HCT116 (cell line): Measurements from ENCODE around the gene CNTN4. TPM values are rescaled to one million over a fixed set of nuclear protein-coding genes. Genes with fewer than 3 reads are reported as not detected.

ENCODE experiments used
- ATAC-seq: fragments of 200-7000 bp; cut with Tn5 transposase; 2 replicates; pipeline ENCODE4 v1.9.1; 2020; ENCODE audit warnings: mild to moderate bottlenecking, moderate library complexity
- BruUV-seq: library from RNA; stranded (reverse); fragments of 400-500 nt; replicated peaks from 2 replicates; lab custom pipeline; 2021; lab: Mats Ljungman, UMichigan
- CTCF ChIA-PET: fragments of 300-600 bp; sonication (Branson Sonifier 250); formaldehyde crosslinking; loops from one replicate; lab custom pipeline; 2021; ENCODE audit warnings: antibody characterized with exemption; lab: Charles Lee
- POLR2A ChIA-PET: fragments of 300-600, 350-600 bp; sonication (Branson Sonifier 250); formaldehyde crosslinking; loops from one replicate; lab custom pipeline; 2021; ENCODE audit warnings: antibody characterized with exemption; lab: Charles Lee
- RAD21 ChIA-PET, 2 experiments: fragments of 300-600 bp; sonication (Branson Sonifier 250); formaldehyde crosslinking; loops; one replicate each; lab custom pipeline; 2023; ENCODE audit warnings: low total read pairs in 2 of 2; ENCODE audit not compliant: uncharacterized antibody in 2 of 2, unreplicated experiment in 2 of 2, low non-redundant PET in 1 of 2; lab: Charles Lee
- DNase-seq: peaks from one replicate; pipeline ENCODE4 v3.0.0-alpha.2; 2010; ENCODE audit warnings: low read depth, low spot score
- H2AFZ ChIP-seq: fragments of 200-600 bp; shearing (Covaris generic), sonication (generic); 2 replicates; pipeline ENCODE4 v1.6.1; 2017; ENCODE audit warnings: low read depth, mixed run types, mixed read lengths, antibody characterized with exemption, low read length; ENCODE audit not compliant: poor library complexity, severe bottlenecking
- H3K27ac ChIP-seq: 2 replicates; pipeline ENCODE4 v1.5.1; 2012; ENCODE audit warnings: low read depth, low read length
- H3K27me3 ChIP-seq: fragments of 200-600 bp; sonication (generic); 2 replicates; pipeline ENCODE4 v1.6.1; 2016; ENCODE audit warnings: mixed run types, low read length, mixed read lengths; ENCODE audit not compliant: insufficient read depth
- H3K36me3 ChIP-seq, 2 experiments: fragments of 200-500 bp in 1 of 2; fragments of 200-600 bp in 1 of 2; sonication (Bioruptor generic) in 1 of 2; sonication (generic) in 1 of 2; 2 replicates each; pipeline versions ENCODE4 v1.5.1 to v1.6.1; 2014 to 2016; ENCODE audit warnings: low read length in 2 of 2, inconsistent platforms in 1 of 2, mixed read lengths in 1 of 2, mixed run types in 1 of 2; ENCODE audit not compliant: insufficient read depth in 2 of 2, control insufficient read depth in 1 of 2
- H3K4me1 ChIP-seq, 2 experiments: fragments of 200-600 bp in 1 of 2; sonication (generic) in 1 of 2; 2 replicates each; pipeline versions ENCODE4 v1.5.1 to v1.6.1; 2012 to 2017; ENCODE audit warnings: low read length in 2 of 2, inconsistent platforms in 1 of 2, mild to moderate bottlenecking in 1 of 2, mixed read lengths in 1 of 2, mixed run types in 1 of 2, moderate library complexity in 1 of 2; ENCODE audit not compliant: insufficient read depth in 2 of 2, control insufficient read depth in 1 of 2
- H3K4me2 ChIP-seq: fragments of 200-600 bp; sonication (generic); 2 replicates; pipeline ENCODE4 v1.6.1; 2017; ENCODE audit warnings: mixed run types, low read length, mixed read lengths
- H3K4me3 ChIP-seq, 2 experiments: fragments of 200-600 bp in 1 of 2; sonication (generic) in 1 of 2; replicated peaks in 1 of 2; 2 replicates each; pipeline ENCODE4 v1.5.1; 2011 to 2016; ENCODE audit warnings: low read length in 2 of 2, control low read depth in 1 of 2, low read depth in 1 of 2, mild to moderate bottlenecking in 1 of 2, mixed read lengths in 1 of 2, mixed run types in 1 of 2
- H3K79me2 ChIP-seq: fragments of 200-600 bp; sonication (generic); 2 replicates; pipeline ENCODE4 v1.6.1; 2017; ENCODE audit warnings: mild to moderate bottlenecking, mixed run types, low read length, moderate library complexity, mixed read lengths; ENCODE audit not compliant: insufficient read depth
- H3K9ac ChIP-seq: fragments of 200-600 bp; sonication (generic); 2 replicates; pipeline ENCODE4 v1.6.1; 2016; ENCODE audit warnings: low read length, mixed read lengths
- H3K9me2 ChIP-seq: fragments of 200-600 bp; sonication (generic), shearing (Covaris generic); 2 replicates; pipeline ENCODE4 v1.6.1; 2017; ENCODE audit warnings: mixed run types, mild to moderate bottlenecking, moderate library complexity; ENCODE audit not compliant: insufficient read depth
- H3K9me3 ChIP-seq, 2 experiments: fragments of 200-500 bp in 1 of 2; fragments of 200-600 bp in 1 of 2; sonication (Bioruptor generic) in 1 of 2; sonication (generic) in 1 of 2; 2 replicates each; pipeline ENCODE4 v1.6.1; 2014 to 2017; ENCODE audit warnings: low read length in 2 of 2, mixed read lengths in 2 of 2, inconsistent platforms in 1 of 2, low read depth in 1 of 2, mild to moderate bottlenecking in 1 of 2, mixed run types in 1 of 2, moderate library complexity in 1 of 2; ENCODE audit not compliant: control insufficient read depth in 1 of 2, insufficient read depth in 1 of 2
- H4K20me1 ChIP-seq: fragments of 200-600 bp; sonication (generic), shearing (Covaris generic); 2 replicates; pipeline ENCODE4 v1.6.1; 2017; ENCODE audit warnings: mixed run types, mild to moderate bottlenecking, moderate library complexity; ENCODE audit not compliant: insufficient read depth
- CTCF ChIP-seq, 3 experiments: fragments of 200-600 bp in 1 of 3; sonication (generic) in 1 of 3; IDR thresholded peaks in 2 of 3; conservative IDR thresholded peaks in 1 of 3; 2 replicates each; pipeline ENCODE4 v1.5.1; 2012 to 2017; ENCODE audit warnings: low read depth in 2 of 3, low read length in 2 of 3, antibody characterized with exemption in 1 of 3, borderline replicate concordance in 1 of 3, control low read depth in 1 of 3, mild to moderate bottlenecking in 1 of 3, mixed read lengths in 1 of 3, mixed run types in 1 of 3, moderate library complexity in 1 of 3; ENCODE audit not compliant: insufficient read depth in 1 of 3
- JUND ChIP-seq: IDR thresholded peaks from 2 replicates; pipeline ENCODE4 v1.6.1; 2012
- MAX ChIP-seq: IDR thresholded peaks from 2 replicates; pipeline ENCODE4 v1.6.1; 2012
- POLR2AphosphoS5 ChIP-seq: IDR thresholded peaks from 2 replicates; pipeline ENCODE4 v1.6.1; 2011; ENCODE audit warnings: mild to moderate bottlenecking, low read depth, low read length, moderate library complexity
- RAD21 ChIP-seq: IDR thresholded peaks from 2 replicates; pipeline ENCODE4 v1.6.1; 2012; ENCODE audit warnings: low read depth, mild to moderate bottlenecking
- REST ChIP-seq: IDR thresholded peaks from 2 replicates; pipeline ENCODE4 v1.6.1; 2012; ENCODE audit warnings: low read depth
- SIN3A ChIP-seq: IDR thresholded peaks from 2 replicates; pipeline ENCODE4 v1.6.1; 2012; ENCODE audit warnings: low read depth
- SRF ChIP-seq: IDR thresholded peaks from 2 replicates; pipeline ENCODE4 v1.6.1; 2012; ENCODE audit warnings: low read depth
- intact Hi-C: fragments of 100-400 bp; cut with micrococcal nuclease; formaldehyde crosslinking; loops from 2 replicates; pipeline ENCODE4 v1.10.0; 2022
- total RNA-seq: library from RNA; stranded (reverse); gene quantifications from one replicate; pipeline ENCODE4 v1.2.1, GENCODE V29; 2021; ENCODE audit not compliant: unreplicated experiment

Gene CNTN4
- total RNA-seq, 1 experiment from 2014 or later: not detected

GRCh38 chr3:2148561-2149340 is 50.1 kb downstream of the CNTN4 start:
- Histone ChIP-seq H3K4me2 (no peak overlapping the region), H2AFZ (no peak overlapping the region), H3K27ac (no peak overlapping the region), H3K4me1 (no peaks in the 10 kb centered on the region), H4K20me1 (no peaks in the 10 kb centered on the region), H3K4me3 (no peak overlapping the region), H3K27me3 (no peaks in the 10 kb centered on the region), H3K9ac (no peak overlapping the region), H3K79me2 (no peaks in the 10 kb centered on the region), H3K9me3 (peaks cover 10 to 21% of the 10 kb centered on the region in 2 experiments; a peak in 2 of 4 replicates), H3K9me2 (no peaks in the 10 kb centered on the region), H3K36me3 (no peaks in the 10 kb centered on the region)
- ChIA-PET CTCF (no interaction called here), POLR2A (no interaction called here), RAD21 (no interaction called here)
- DNase-seq (no peak), ATAC-seq (no peak)
- TF ChIP-seq SIN3A (no peak), CTCF (IDR thresholded peaks at IDR 0.05 in 2 of 3, conservative IDR thresholded peaks at IDR 0.05 in 1 of 3; ENCODE audit: borderline replicate concordance in 1 of 3, insufficient read depth in 1 of 3, low read depth in 2 of 3, low read length in 2 of 3) (no peak), POLR2AphosphoS5 (no peak), RAD21 (no peak)
- intact Hi-C loops: no loop called here
- BruUV-seq: no TSS peak

GRCh38 chr3:2153053-2153452 is 54.4 kb downstream of the CNTN4 start:
- CTCF ChIA-PET: no interaction called here
- H3K9ac ChIP-seq: no peak overlapping the region

More at GRCh38 chr3:2153053-2153452, 54.4 kb downstream of the CNTN4 start:
- no peaks in the 10 kb centered on the region for H3K9me2 ChIP-seq
- H3K36me3 ChIP-seq: no peaks in the 10 kb centered on the region
- H3K4me1 ChIP-seq: no peaks in the 10 kb centered on the region
- no peak overlapping the region for H3K27ac ChIP-seq
- RAD21 ChIA-PET: no interaction called here
- no peak overlapping the region for H3K4me2 ChIP-seq
- H3K27me3 ChIP-seq: no peaks in the 10 kb centered on the region
- DNase-seq (no peak), ATAC-seq (no peak)
- no peak for TF ChIP-seq SRF
- TF ChIP-seq MAX: no peak
- TF ChIP-seq REST: no peak
- TF ChIP-seq JUND: no peak
- POLR2A ChIA-PET: no interaction called here
- H3K9me3 ChIP-seq: peaks cover 0 to 15% of the 10 kb centered on the region in 2 experiments; a peak in 2 of 4 replicates
- H2AFZ ChIP-seq: no peak overlapping the region
- no peaks in the 10 kb centered on the region for H4K20me1 ChIP-seq
- no TSS peak for BruUV-seq
- H3K4me3 ChIP-seq: no peak overlapping the region
- H3K79me2 ChIP-seq: no peaks in the 10 kb centered on the region
- intact Hi-C loops: no loop called here
